OCI-LY1 (cell line): ENCODE data around the gene ASPRV1.

ENCODE experiments used
- CTCF ChIP-seq: fragments of 200-600 bp; sonication (generic), shearing (Covaris generic); IDR thresholded peaks from 2 replicates; pipeline ENCODE4 v1.5.1; 2017; ENCODE audit warnings: mild to moderate bottlenecking, antibody characterized with exemption, low read length, moderate library complexity, mixed read lengths
- EZH2 ChIP-seq: fragments of 200-600 bp; sonication (generic), shearing (Covaris generic); IDR thresholded peaks from 2 replicates; pipeline ENCODE4 v1.8.0; 2017; ENCODE audit warnings: borderline replicate concordance, mixed run types, mild to moderate bottlenecking, antibody characterized with exemption, low read length, moderate library complexity, mixed read lengths

- TF ChIP-seq CTCF: no peak
- no peak for TF ChIP-seq EZH2
Measured at GRCh38 chr2:69959425-69959824, 2.0 kb downstream of the ASPRV1 start.
